NCI-H2227 treated with DMSO at 0.1 percent for 48 hours (cell line): Measurements from ENCODE around the gene TNFRSF18.
"Not testable (repeated sequence)": the region's sequence is repeated elsewhere in the genome, so short reads cannot be mapped to it uniquely, and the experiment has no call there.

Experiments
- DNase-seq: peaks from one replicate; lab custom pipeline; 2025; lab: John Stamatoyannopoulos, UW

The TNFRSF18 gene, protein sequence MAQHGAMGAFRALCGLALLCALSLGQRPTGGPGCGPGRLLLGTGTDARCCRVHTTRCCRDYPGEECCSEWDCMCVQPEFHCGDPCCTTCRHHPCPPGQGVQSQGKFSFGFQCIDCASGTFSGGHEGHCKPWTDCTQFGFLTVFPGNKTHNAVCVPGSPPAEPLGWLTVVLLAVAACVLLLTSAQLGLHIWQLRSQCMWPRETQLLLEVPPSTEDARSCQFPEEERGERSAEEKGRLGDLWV

DNA sequence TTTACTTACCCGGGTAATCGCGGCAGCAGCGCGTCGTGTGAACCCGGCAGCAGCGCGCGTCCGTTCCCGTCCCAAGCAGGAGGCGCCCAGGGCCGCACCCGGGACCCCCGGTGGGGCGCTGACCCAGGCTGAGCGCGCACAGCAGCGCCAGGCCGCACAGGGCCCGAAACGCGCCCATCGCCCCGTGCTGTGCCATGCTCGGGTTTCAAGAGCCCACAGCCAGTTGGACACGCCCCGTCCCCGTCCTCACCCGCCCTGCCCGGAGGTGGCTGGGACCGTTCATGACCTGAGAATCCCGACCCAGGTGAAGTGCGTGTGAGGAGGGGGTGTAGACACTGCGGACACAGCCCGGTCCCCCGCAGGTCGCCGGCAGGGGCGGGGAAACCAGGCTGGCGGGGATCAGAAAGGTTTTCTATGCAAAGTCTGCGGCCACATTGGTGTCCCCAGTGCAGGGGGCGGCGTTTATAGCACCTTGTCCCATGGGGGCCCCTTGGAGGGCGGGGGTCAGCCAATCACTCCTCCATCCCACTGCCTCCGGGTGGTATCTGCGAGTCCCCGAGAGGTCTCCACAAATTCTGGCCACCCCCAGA is at the start of gene TNFRSF18:
TNFRSF18 (minus strand) TSS at position 217 of the 590 bp plus-strand sequence; CDS start at position 196, 21 bp downstream.
- no peak for DNase-seq

DNA sequence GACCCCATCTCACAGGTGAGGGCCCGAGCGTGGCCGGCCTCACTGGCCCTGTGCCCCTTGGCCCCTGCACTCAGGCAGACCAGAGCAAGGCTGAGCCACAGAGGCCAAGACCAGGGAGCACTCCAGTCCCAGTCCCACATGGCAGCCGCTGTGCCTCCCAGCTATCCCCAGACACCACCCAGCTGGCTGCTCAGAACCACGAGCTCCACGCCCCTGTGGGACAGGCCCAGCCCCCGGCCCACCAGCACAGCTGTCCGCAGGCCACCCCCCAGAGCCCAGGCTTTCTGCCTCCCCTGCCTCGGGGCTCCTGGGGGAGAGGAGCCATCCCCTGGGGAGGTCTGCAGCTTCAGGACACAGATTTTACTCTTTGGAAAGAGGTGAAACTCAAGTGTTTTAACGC is 49.2 kb upstream of the TNFRSF18 start:
- no peak for DNase-seq

DNA sequence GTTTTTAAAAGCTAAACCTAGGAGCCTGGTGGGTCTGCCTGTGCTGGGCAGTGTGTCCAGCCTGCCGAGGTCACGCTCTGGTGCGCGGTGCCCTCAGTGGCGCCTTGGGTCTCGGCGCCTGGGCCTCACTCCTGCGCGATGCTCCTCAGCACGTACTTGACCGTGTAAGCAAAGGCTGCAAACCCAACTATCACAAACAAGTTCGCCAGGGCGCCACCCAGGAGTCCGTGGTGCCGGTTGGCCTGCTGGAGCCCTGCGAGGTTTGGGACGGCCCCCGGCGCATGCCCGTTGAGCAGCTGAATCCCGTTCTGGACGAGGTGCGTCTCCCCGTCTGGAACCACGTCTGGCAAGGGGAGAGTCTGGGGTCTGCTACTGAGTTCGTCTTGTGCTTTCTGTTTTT is 48.7 kb upstream of the TNFRSF18 start:
- DNase-seq = no peak

DNA sequence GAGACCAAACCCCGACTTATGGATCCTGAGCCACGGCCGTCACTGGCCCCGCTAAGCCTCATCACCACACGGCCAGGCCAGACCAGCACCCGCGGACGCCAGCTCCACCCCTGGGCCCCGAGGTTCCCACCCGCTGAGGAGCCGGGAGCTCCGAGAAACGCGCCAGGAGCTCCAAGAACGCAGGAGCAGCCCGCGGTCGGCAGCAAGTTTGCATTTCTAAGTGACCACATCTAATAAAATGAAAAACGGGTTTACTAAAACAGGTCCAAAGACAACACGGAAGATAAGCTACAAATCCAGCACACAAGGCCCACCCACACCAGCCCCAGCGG is 48.2 kb upstream of the TNFRSF18 start:
- DNase-seq = no peak

DNA sequence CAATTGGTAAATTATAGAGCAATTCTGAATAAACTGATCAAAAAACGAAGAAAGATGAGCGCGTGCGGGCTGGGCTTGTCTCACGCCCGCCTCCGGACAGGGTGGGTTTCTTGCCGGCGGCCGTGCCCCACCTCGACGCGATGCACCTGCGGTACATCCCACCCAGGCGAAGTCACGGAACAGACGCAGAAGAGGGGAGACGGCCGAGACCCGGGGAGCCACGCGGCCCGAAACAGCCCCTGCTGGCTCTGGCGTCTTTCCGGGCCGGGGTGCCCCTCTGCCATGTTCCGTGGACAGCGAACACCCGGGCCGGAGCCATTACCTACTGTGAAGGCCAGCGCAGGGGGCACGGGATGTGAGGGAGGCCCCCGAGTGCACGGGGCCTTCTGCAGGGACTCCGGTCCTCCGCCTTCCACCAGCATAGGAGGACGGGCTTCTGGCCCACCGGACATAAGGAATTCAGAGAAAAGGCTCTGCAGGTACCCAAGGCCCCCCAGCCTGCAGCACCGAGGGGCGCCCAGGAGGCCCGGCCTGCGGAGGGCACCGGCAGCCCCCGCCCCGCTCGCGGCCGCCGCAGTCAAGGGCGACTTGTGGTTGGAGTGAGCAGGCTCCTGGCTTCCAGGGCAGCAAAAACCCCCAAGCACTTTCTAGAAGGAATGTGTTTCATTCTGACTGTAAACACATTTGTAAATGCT is 47.7 kb upstream of the TNFRSF18 start:
- DNase-seq = no peak

DNA sequence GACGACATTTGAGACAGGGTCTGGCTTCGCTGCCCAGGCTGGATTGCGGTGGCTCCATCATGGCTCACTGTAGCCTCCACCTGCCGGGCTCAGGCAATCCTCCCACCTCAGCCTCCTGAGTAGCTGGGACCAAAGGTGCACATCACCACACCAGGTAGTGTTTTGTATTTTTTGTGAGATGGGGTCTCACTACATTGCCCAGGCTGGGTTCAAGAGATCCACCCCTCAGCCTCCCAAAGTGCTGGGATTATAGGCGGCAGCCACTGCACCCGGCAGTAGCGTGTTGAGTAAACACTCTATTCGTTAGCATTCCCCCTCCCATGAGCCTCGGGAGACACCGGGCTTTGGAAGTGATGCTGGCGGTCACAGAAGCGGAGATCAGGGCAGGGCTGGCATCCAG is 46.9 kb upstream of the TNFRSF18 start:
- no peak for DNase-seq

DNA sequence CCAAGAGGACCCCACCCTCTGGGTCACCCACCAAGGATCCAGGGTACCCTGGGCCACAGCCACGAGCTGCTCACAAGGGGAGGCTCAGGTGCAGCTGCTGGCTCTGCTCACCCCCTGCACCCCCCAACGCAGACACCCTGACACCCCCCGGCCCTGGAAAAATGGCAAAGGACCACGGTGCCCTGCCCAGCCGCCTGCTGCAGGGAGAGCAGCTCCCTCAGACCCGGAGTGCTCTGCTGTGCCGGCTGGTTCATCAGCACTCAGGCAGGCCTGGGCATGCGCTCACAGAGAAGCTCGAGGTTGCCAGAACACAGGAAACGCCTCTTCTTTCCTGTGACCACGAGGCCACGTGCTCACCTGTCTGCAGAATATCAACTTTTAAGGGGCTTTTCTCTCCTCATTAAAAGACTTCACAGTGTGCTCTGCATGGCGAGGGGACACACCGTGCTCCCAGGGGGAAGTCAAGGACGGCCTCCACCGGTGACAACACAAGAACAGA is 44.4 kb upstream of the TNFRSF18 start:
- DNase-seq = no peak

DNA sequence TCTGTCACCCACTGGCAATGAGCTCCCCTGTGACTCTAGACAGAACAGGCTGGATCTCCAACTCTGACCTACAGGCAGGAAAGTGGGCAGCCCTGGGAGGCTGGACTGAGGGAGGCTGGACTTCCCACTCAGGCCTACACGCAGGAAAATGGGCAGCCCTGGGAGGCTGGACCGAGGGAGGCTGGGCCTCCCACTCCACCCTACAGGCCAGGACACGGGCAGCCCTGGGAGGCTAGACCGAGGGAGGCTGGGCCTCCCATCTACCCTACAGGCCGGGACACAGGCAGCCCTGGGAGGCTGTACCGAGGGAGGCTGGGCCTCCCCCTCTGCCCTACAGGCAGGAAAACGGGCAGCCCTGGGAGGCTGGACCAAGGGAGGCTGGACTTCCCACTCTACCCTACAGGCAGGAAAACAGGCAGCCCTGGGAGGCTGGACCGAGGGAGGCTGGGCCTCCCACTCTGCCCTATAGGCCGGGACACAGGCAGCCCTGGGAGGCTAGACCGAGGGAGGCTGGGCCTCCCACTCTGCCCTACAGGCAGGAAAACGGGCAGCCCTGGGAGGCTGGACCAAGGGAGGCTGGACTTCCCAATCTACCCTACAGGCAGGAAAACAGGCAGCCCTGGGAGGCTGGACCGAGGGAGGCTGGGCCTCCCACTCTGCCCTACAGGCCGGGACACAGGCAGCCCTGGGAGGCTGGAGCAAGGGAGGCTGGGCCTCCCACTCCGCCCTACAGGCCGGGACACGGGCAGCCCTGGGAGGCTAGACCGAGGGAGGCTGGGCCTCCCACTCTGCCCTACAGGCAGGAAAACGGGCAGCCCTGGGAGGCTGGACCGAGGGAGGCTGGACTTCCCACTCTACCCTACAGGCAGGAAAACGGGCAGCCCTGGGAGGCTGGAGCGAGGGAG is 41.9 kb upstream of the TNFRSF18 start:
- DNase-seq = not testable (repeated sequence)

DNA sequence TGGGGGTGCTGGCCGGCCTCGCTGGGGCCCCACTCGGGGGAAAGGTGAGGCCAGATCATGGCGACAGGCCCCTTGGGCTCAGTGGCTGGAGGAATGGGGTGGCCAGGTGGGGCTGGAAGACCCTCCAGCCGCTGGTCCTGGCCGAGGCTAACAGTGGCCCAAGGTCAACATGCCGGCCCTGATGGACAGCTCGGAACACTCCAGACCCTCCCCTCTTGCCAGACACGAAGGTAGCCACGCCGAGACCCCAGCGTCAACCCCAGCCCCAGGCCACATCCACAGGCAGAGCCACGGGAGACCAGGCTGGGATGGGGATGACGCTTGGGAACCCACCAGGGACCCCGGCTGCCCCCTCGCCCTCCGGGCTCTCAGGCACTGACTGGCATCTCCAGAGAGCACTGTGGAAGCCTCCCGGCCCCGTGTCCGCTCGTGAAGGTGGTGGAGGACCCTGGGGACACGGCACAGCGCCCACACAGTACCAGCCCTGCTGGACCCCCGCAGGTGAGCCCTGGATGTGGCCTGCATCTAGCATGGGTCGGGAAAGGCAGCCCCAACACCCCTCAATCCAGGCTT is 41.0 kb upstream of the TNFRSF18 start:
- no peak for DNase-seq

DNA sequence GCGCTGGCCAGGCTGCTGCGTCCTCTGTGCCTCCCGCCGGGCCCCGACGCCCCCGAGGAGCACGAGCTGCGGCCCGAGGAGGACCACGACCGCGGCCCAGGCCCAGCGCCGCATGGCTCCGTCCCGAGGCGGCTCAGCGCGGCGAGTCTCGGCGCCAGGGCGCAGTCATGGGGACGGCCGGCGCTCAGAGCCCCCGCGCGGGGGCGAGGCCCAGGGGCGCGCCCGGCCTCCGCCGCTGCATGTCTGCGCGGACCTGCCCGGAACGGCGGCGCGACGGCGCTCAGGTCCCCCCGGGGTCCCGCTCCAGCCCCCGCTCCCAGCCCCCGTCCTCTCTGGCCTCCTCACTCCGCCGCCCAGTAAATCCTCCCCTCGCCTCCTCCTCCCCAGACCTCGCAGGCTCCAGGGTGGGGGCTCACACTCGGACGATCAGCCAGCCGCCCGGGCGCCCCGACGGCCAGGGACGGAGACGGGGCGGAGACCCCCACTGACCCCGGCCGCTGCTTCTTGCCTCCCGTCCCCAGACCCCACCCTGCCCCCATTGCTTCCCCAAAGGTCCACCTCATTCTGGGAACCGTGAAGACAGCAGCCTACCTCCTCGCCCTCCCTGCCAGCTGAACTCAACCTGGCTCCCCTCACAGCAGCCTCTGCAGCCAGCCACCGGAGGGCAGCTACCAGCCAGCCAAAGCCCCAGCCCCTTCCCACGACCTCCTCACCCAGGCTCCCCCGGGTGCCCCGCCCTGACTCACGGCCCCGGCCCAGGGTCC is 40.4 kb upstream of the TNFRSF18 start, which contains the start of gene C1QTNF12:
C1QTNF12 (minus strand) TSS at position 146 of the 764 bp plus-strand sequence; CDS start at position 114, 32 bp downstream.
- no peak for DNase-seq

DNA sequence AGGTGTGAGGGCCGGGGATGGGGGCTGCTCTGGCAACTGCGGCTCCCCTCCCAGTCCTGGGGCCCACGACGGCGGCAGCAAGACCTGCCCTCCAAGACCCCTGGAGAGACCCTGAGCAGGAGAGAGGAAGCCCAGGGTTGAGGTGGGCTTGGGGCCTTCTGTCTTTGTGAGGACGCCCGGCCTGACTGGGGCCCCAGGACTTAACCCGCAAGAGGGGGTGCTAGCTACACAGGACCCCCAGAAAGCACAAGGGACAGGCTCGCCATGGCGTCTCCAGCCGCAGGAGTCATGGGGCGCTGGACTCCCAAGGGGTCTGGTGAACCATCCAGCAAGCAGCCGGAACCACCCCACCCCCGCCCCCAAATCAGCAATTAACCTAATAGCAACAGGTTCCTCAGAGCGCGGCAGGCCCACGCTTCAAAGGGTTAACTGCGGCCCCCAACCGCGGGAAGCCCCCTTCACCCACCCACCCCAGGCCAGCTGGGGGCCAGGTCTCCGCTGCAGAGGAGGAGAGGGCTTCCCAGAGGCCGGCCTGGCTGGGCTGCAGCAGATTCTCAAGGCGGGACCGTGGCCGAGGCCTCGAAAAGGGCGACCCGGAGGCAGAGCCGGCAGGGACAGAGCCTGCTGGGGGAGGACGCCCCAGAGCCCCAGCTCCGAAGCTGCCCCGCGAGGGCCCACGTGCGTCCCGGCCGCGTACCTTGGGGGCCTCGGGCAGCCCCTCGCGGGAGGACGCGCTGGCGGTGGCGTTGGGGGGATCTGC is 39.6 kb upstream of the TNFRSF18 start:
- DNase-seq = no peak

DNA sequence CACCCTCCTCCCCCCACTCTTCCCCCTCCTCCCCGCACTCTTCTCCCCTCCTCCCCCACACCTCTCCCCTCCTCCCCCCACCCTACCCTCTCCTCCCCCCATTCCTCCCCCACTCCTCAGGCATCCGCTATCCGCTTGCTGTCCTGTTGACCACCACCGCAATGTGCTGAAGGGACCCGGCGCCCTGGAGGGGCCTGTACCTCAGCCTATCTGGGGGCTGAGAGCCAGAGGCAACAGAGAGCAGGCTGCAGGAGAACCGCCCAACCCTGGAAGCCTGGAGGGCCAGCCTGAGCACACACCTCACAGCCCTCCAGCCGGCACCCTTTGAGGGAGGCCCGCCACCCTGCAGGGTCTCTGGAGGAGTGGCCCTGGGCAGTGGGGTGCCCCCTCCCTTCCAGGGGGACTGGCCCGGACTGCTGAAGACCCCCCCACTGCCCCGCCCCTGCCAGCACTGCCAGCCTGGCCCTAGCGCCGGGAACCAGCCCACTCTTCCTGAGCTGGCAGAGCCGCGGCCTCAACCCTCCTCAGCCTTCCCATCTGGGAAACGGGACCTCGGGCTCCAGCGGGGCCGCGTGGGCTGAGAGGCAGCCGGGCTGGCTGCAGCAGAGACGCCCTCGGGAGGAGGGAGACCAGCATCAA is 38.9 kb upstream of the TNFRSF18 start:
- no peak for DNase-seq

DNA sequence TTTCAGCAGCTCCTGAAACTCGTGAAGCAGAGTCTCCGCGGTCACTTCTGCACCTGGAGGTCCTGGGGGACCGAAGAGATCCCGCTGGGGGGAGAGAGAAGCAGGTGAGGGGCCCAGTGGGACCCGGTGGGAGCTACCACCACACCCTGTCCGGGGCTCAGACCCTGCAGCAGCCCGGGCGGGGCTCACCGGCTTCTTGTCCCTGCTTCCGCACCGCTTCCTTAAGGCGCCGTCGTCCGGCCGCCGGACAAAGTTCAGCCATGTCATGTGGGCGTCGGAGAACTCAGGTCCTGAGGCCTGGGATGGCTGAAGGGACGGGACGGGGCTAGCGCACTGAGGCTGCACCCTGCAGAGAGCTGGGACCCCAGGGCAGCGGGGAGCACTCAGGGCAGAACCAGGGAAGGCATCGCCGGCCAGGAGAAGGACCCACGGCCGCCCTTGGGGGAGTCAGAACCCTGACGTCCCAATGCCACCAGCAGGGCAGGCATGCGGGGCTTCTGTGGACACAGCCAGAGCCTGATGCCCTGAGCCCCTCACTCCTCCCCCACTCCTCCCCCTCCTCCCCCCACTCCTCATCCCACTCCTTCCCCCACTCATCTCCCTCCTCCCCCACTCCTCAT is 37.9 kb upstream of the TNFRSF18 start:
- DNase-seq = no peak

DNA sequence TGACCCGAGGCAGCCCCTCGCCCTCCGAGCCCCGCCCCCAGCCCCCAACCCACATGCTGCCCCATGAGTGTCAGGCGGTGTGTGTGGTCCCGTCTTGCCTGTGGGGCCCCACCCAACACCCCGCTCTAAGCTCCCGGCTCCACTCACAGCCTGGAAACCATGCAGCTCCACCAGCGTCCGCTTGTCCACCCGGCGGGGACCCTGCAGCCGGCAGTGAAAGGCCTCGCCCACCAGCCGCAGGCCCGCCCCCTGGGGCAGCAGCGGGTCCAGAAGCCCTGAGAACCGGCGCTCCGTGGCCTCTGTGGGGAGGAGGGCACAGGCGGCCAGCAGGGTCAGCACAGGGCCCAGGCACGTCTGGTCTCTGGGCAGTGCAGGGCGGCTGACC is 37.4 kb upstream of the TNFRSF18 start:
- DNase-seq = no peak

DNA sequence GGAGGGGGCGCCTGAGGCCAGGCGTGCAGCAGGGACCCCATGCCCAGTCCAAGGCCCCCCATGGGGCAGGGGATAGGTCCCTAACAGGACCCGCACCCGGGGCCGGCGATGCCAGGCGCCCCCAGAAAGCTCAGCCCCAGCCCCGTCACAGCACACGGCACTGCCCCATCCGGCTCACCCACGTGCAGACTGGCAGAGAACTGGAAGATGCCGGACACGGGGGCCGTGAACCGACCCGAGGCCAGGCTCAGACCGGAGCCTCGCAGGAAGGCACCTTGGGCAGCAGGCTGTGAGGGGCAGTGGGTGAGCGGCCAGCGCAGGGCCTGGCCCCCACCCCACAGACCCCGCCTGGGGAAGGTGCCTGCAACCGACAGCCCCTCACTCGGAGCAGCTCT is 36.9 kb upstream of the TNFRSF18 start:
- no peak for DNase-seq

DNA sequence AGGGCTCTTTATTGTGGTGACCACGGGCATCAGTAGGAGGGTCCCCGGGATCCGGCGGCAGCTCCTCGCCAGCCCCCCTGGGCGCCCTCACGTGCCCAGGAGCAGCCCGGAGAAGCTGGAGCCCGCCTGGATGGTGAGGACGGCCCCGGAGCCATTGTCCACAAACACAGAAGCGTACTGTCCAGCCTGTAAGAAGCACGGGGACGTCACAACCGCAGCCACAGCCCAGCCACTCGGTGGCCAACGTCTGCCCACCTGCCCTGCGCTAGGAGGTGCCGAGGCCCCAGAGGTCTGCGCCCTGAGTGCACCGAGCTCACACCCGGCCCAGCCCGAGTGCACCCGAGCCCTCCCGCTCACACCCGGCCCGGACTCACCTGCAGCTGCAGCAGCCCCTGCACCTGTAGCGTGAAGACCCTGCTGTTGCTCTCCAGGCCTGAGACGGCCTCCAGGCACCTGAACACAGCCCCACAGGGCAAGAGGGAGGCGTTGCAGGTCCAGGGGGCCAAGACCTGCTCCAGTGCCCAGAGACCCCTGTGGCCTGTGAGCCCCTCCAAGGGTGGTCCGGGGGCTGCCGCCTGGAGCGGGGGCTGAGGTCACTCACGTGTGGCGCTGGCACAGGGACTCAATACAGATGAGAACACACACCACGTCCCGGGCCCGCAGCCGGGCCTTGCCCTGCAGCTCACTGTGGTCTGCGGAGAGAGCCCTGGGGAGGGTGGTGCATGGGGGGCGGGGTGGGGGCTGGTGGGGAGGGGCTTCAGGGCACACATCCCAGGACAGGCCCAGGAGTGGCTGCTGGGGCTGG is 36.3 kb upstream of the TNFRSF18 start:
- DNase-seq = no peak

DNA sequence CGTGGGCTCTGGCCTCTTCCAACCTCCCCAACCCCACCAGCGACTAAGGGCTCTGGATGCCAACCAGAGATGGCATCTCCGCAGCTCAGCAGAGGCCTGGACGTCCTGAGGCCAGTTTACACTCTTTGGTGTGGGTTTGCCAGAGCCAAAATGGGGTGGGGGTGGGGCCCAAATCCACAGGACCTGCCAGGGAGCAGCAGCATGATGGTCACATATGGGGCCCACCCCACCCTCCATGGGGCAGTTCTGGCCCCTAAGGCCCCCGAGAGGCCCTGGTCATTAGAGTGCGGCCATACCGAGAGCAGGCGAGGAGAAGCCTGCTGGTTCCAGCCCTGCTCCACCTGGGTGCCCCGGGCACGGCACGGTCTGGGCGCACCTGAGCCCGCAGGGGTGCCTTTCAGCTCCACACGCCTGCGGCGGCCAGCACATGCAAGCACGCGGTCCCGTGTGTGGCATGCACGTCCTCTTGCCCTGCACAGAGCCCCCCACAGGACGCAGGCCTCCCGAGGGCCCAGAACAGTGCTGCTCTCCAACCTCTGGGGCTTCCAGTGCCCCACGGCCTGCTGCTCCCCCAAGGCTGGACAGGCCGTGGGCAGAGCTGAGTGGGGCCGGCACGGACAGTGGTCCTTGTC is 35.3 kb upstream of the TNFRSF18 start:
- DNase-seq = no peak
